ENCODE results near the gene DHODH. TPM values are rescaled to one million over a fixed set of nuclear protein-coding genes. Genes with fewer than 3 reads are reported as not detected.

The DHODH gene
- total and polyA plus RNA-seq, 2 of the 13 experiments (the other 11 are each of a cell fraction or from before 2014, with no cell fraction given), result 10.7 to 16.4 TPM

GRCh38 chr16:72072514-72073342, 64.2 kb downstream of the DHODH start:
- ChIA-PET POLR2A (interaction anchor here (0.8 to 4.2 kb wide), 13 partner anchors 9 to 179 kb away, joined by 3 to 51 read pairs (median 9); partner anchors contain the start of genes DHX38, HP, HPR and TXNL4B), CTCF (ENCODE audit: low intra/inter-chr PET ratio, low total read pairs) (no interaction called here)
- in situ Hi-C loops (cut with HindIII; ENCODE audit: extremely low pct_ligation_motif_present, low pct_unique_long_range_greater_than_20kb) (no loop called here), intact Hi-C loops (cut with micrococcal nuclease; ENCODE audit: unreplicated experiment) (no loop called here)
- ATAC-seq, result peak; percentile 96
- no peaks in the 10 kb centered on the region for H4K20me1 ChIP-seq (ENCODE audit: insufficient read depth, low read length)
- FAIRE-seq, result peak; percentile 97
- H2AFZ ChIP-seq (ENCODE audit: low read length), result peak overlapping the region; percentile 22
- DNase-seq (ENCODE audit: low spot score), result peak; percentile 96
- peak overlapping the region; percentile 90 for H3K27ac ChIP-seq (ENCODE audit: extremely low read length, insufficient read depth, low read length)
- H3K4me3 ChIP-seq (replicated peaks in 1 of 3; ENCODE audit: insufficient read depth in 1 of 3, low read depth in 2 of 3, low read length in 3 of 3), result peak overlapping the region in 1 of 3 experiments; percentile 19; a peak in 1 of 6 replicates
- no peaks in the 10 kb centered on the region for H3K9me3 ChIP-seq (ENCODE audit: low read length)
- no peaks in the 10 kb centered on the region for H3K27me3 ChIP-seq (ENCODE audit: control insufficient read depth in 1 of 2, insufficient read depth in 2 of 2, low read length in 2 of 2)
- H3K36me3 ChIP-seq (replicated peaks in 1 of 2; ENCODE audit: control insufficient read depth in 1 of 2, insufficient read depth in 2 of 2, low read length in 2 of 2), result peaks cover 2 to 3% of the 10 kb centered on the region in 2 experiments; a peak in 4 of 5 replicates
- no peaks in the 10 kb centered on the region for H3K79me2 ChIP-seq (ENCODE audit: insufficient read depth, low read length)
- 7% methylated on average over 12 of the region's 12 CpGs for WGBS (ENCODE audit: low lambda C conversion rate)
- peaks cover 53% of the 10 kb centered on the region for H3K4me1 ChIP-seq (ENCODE audit: insufficient read depth, low read length)
- BruUV-seq (replicated peaks), result TSS peak; percentile 71
- H3K9ac ChIP-seq (ENCODE audit: insufficient read depth, low read depth, low read length), result peak overlapping the region; percentile 50
- H3K4me2 ChIP-seq (ENCODE audit: low read depth, low read length), result peak overlapping the region; percentile 61
- TF ChIP-seq RAD51 (IDR thresholded peaks at IDR 0.05; ENCODE audit: borderline replicate concordance) (no peak), ZNF530 (CRISPR knock-in tag; IDR thresholded peaks at IDR 0.05; ENCODE audit: low read depth) (no peak), ZBTB8A (CRISPR knock-in tag; IDR thresholded peaks at IDR 0.05; ENCODE audit: borderline replicate concordance, low read depth) (no peak), ZSCAN25 (CRISPR knock-in tag; IDR thresholded peaks at IDR 0.05) (no peak; the same call in 1 of the 2 replicates), NCOA2 (CRISPR knock-in tag; IDR thresholded peaks at IDR 0.05) (peak; percentile 89), RFX5 (IDR thresholded peaks at IDR 0.05; ENCODE audit: low read depth, low read length) (no peak), ZKSCAN1 (IDR thresholded peaks at IDR 0.05; ENCODE audit: low read length) (no peak), ATF3 (CRISPR knock-in tag; IDR thresholded peaks at IDR 0.05) (no peak), ZBTB33 (CRISPR knock-in tag; IDR thresholded peaks at IDR 0.05) (0 out of 2 replicates have a peak, but pooled peaks have one; percentile 13), MIER3 (CRISPR knock-in tag; IDR thresholded peaks at IDR 0.05; ENCODE audit: borderline replicate concordance) (peak; percentile 80), ZGPAT (CRISPR knock-in tag; IDR thresholded peaks at IDR 0.05) (peak; percentile 84), ZNF512 (CRISPR knock-in tag; IDR thresholded peaks at IDR 0.05) (no peak), ZNF382 (CRISPR knock-in tag; IDR thresholded peaks at IDR 0.05; ENCODE audit: borderline replicate concordance) (no peak), THYN1 (CRISPR knock-in tag; IDR thresholded peaks at IDR 0.05; ENCODE audit: borderline replicate concordance, low read depth) (no peak), ZFYVE20 (CRISPR knock-in tag; IDR thresholded peaks at IDR 0.05; ENCODE audit: borderline replicate concordance, low read depth) (no peak), ZNF354B (CRISPR knock-in tag; IDR thresholded peaks at IDR 0.05) (no peak), ZNF33A (CRISPR knock-in tag; IDR thresholded peaks at IDR 0.05; ENCODE audit: borderline replicate concordance) (no peak)
